ENCODE data around the gene KAZN. TPM values are rescaled to one million over a fixed set of nuclear protein-coding genes. Genes with fewer than 3 reads are reported as not detected.
"Not testable (repeated sequence)": the region's sequence is repeated elsewhere in the genome, so short reads cannot be mapped to it uniquely, and the experiment has no call there.

KAZN gene
- total and polyA plus RNA-seq, 2 experiments from 2014 or later: 7.9 to 15.6 TPM

- no peak overlapping the region for H3K27ac ChIP-seq
- H3K79me2 ChIP-seq: no peaks in the 10 kb centered on the region
- DNase-seq (ENCODE audit: low spot score): no peak
- no peak overlapping the region for H2AFZ ChIP-seq
- H4K20me1 ChIP-seq (ENCODE audit: insufficient read depth, poor library complexity, severe bottlenecking): no peaks in the 10 kb centered on the region
- no peak overlapping the region for H3K4me3 ChIP-seq
- H3K9me2 ChIP-seq (replicated peaks; ENCODE audit: insufficient read depth): no peaks in the 10 kb centered on the region
- H3K27me3 ChIP-seq: no peaks in the 10 kb centered on the region
- H3K4me2 ChIP-seq: no peak overlapping the region
- no peaks in the 10 kb centered on the region for H3K4me1 ChIP-seq (ENCODE audit: insufficient read depth)
- H3K9me3 ChIP-seq (ENCODE audit: low read depth): no peaks in the 10 kb centered on the region
- H3K36me3 ChIP-seq (replicated peaks; ENCODE audit: insufficient read depth, low read depth): no peaks in the 10 kb centered on the region
- WGBS (ENCODE audit: low lambda C conversion rate, missing lambda C conversion rate): 92% methylated on average over 14 of the region's 14 CpGs
- TF ChIP-seq, protein P1, sequence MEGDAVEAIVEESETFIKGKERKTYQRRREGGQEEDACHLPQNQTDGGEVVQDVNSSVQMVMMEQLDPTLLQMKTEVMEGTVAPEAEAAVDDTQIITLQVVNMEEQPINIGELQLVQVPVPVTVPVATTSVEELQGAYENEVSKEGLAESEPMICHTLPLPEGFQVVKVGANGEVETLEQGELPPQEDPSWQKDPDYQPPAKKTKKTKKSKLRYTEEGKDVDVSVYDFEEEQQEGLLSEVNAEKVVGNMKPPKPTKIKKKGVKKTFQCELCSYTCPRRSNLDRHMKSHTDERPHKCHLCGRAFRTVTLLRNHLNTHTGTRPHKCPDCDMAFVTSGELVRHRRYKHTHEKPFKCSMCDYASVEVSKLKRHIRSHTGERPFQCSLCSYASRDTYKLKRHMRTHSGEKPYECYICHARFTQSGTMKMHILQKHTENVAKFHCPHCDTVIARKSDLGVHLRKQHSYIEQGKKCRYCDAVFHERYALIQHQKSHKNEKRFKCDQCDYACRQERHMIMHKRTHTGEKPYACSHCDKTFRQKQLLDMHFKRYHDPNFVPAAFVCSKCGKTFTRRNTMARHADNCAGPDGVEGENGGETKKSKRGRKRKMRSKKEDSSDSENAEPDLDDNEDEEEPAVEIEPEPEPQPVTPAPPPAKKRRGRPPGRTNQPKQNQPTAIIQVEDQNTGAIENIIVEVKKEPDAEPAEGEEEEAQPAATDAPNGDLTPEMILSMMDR (IDR thresholded peaks at IDR 0.05; ENCODE audit: poor library complexity): no peak
- TF ChIP-seq EZH2 (IDR thresholded peaks at IDR 0.05; ENCODE audit: borderline replicate concordance) (no peak), EZH2phosphoT487 (IDR thresholded peaks at IDR 0.05; ENCODE audit: low read depth, severe bottlenecking, unreplicated experiment) (no peak)
These were observed 360.7 kb downstream of the KAZN start for GRCh38 chr1:14959059-14959694.

DNA sequence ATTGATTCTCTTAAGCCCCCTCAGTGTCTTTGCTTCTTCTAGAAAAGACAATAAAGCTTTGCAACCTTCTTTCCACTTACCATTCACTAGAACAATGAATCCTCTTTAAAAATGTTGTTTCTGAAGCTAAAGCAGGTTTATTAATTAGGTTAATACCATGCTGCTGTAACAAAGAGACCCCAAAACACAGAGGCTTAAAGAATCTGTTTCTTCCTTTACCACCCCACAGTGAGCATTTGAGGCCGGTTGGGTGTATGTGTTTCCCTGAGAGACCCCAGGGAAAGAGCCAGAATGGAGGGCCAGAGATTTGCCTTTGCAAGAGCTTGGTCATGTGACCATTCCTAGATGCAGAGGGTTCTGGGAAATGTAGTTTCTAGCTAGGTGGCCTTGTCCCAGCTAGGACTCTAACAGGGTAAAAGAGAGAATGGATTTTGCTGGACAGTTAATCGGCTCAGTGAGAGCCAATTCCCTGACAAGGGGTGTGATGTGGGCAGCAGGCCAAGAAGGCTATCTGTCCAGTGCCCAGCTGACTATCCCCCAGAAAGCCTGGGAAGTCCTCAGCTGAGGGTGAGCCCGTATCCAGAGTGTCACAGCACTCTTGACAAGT is 363.3 kb downstream of the KAZN start:
- no peak for DNase-seq (ENCODE audit: low spot score)
- Histone ChIP-seq H3K79me2 (no peaks in the 10 kb centered on the region), H3K36me3 (replicated peaks; ENCODE audit: insufficient read depth, low read depth) (no peaks in the 10 kb centered on the region), H4K20me1 (ENCODE audit: insufficient read depth, poor library complexity, severe bottlenecking) (no peaks in the 10 kb centered on the region), H3K9me2 (replicated peaks; ENCODE audit: insufficient read depth) (no peaks in the 10 kb centered on the region), H3K27ac (no peak overlapping the region), H3K4me2 (no peak overlapping the region), H3K9me3 (ENCODE audit: low read depth) (no peaks in the 10 kb centered on the region), H3K27me3 (no peaks in the 10 kb centered on the region), H3K4me3 (no peak overlapping the region), H2AFZ (no peak overlapping the region), H3K4me1 (ENCODE audit: insufficient read depth) (no peaks in the 10 kb centered on the region)
- no peak for TF ChIP-seq EZH2phosphoT487 (IDR thresholded peaks at IDR 0.05; ENCODE audit: low read depth, severe bottlenecking, unreplicated experiment)
- WGBS (ENCODE audit: low lambda C conversion rate, missing lambda C conversion rate): 90% methylated on average over 3 of the region's 3 CpGs

GRCh38 chr1:14962407-14962806 is 363.9 kb downstream of the KAZN start:
- H4K20me1 ChIP-seq (ENCODE audit: insufficient read depth, poor library complexity, severe bottlenecking): no peaks in the 10 kb centered on the region
- no peak overlapping the region for H3K4me3 ChIP-seq
- no peak for DNase-seq (ENCODE audit: low spot score)
- H3K4me1 ChIP-seq (ENCODE audit: insufficient read depth): no peaks in the 10 kb centered on the region
- H3K27me3 ChIP-seq: no peaks in the 10 kb centered on the region
- 94% methylated on average over 7 of the region's 7 CpGs for WGBS (ENCODE audit: low lambda C conversion rate, missing lambda C conversion rate)
- H3K79me2 ChIP-seq: no peaks in the 10 kb centered on the region
- H3K36me3 ChIP-seq (replicated peaks; ENCODE audit: insufficient read depth, low read depth): no peaks in the 10 kb centered on the region
- no peaks in the 10 kb centered on the region for H3K9me3 ChIP-seq (ENCODE audit: low read depth)
- H3K9me2 ChIP-seq (replicated peaks; ENCODE audit: insufficient read depth): no peaks in the 10 kb centered on the region
- TF ChIP-seq EZH2 (IDR thresholded peaks at IDR 0.05; ENCODE audit: borderline replicate concordance) (no peak), EZH2phosphoT487 (IDR thresholded peaks at IDR 0.05; ENCODE audit: low read depth, severe bottlenecking, unreplicated experiment) (no peak)
- TF ChIP-seq, protein P1 (IDR thresholded peaks at IDR 0.05; ENCODE audit: poor library complexity): no peak
- H2AFZ ChIP-seq: no peak overlapping the region
- H3K27ac ChIP-seq: no peak overlapping the region
- no peak overlapping the region for H3K4me2 ChIP-seq

DNA sequence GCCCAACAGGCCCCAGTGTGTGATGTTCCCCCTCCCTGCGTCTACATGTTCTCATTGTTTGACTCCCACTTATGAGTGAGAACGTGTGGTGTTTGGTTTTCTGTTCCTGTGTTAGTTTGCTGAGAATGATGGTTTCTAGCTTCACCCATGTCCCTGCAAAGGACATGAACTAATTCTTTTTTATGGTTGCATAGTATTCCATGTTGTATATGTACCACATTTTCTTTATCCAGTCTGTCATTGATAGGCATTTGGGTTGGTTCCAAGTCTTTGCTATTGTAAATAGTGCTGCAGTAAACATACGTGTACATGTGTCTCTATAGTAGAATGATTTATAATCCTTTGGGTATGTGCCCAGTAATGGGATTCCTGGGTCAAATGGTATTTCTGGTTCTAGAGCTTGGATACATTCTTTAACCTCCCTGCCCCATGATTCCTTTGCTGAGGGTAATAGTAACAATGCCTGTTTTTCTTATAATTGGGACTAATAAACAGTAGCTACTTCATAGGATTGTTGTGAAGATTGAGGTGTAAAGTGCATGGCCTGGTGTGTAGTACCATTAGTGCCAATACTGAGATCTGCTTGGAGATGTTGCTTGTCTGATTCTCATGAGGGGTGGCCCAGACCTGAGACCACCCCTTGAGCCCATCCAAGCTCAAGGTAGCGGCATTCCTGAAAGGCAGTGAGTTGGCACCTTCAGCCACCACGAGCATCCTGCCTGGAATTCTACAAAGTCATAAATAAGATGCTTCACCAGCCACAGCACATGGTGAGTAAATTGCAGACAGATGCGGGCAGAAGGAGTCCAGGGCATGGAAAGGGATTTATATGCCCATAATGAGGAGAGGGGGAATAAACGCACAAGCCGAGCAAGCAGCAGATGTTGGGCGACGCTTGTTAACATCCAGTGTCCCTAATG is 365.6 kb downstream of the KAZN start:
- not testable (repeated sequence) for H3K9me2 ChIP-seq (replicated peaks; ENCODE audit: insufficient read depth); H3K36me3 ChIP-seq (replicated peaks; ENCODE audit: insufficient read depth, low read depth); H3K79me2 ChIP-seq; H3K4me1 ChIP-seq (ENCODE audit: insufficient read depth); H2AFZ ChIP-seq; DNase-seq (ENCODE audit: low spot score); H3K27me3 ChIP-seq; H3K9me3 ChIP-seq (ENCODE audit: low read depth); H4K20me1 ChIP-seq (ENCODE audit: insufficient read depth, poor library complexity, severe bottlenecking); H3K4me3 ChIP-seq; H3K4me2 ChIP-seq
- peak overlapping the region; percentile 66 for H3K27ac ChIP-seq
- 71% methylated on average over 10 of the region's 10 CpGs for WGBS (ENCODE audit: low lambda C conversion rate, missing lambda C conversion rate)
